ENCODE data around the gene SPTLC2.

The SPTLC2 gene

DNA sequence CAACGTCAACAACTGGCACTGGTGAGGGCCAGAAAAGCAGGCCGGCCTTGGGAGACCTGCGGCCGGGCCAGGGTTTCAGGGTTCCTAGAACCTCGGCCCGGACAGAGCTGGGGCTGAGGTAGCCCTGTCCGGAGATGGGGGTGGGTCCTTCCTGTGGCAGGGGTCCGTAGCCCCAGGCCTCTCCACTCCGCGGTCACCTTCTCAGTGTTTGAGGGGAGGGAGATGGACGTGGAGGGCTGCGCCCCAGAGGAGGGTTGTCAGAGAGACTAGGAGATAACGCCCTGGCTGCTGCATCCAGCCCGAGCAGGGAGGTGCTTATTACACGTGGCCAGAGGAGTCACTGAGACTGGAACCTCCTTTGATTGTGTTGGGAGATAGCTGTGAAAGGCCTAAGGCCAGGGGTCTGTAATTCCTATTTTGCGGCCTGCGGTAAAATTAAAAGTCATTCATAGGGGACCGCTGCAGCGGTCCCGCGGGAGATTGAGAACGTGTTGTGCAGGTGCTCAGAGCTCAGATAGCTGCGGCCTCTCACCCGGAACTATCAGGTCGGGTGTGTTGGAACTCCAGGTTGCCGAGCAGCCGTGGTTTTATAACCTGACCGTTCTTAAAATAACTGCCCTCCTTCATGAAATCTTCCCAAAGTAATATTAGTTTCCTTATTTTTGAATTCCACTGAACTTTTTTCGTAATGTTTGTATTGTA is 158.0 kb downstream of the SPTLC2 start:
- DNase-seq = peak; percentile 42

DNA sequence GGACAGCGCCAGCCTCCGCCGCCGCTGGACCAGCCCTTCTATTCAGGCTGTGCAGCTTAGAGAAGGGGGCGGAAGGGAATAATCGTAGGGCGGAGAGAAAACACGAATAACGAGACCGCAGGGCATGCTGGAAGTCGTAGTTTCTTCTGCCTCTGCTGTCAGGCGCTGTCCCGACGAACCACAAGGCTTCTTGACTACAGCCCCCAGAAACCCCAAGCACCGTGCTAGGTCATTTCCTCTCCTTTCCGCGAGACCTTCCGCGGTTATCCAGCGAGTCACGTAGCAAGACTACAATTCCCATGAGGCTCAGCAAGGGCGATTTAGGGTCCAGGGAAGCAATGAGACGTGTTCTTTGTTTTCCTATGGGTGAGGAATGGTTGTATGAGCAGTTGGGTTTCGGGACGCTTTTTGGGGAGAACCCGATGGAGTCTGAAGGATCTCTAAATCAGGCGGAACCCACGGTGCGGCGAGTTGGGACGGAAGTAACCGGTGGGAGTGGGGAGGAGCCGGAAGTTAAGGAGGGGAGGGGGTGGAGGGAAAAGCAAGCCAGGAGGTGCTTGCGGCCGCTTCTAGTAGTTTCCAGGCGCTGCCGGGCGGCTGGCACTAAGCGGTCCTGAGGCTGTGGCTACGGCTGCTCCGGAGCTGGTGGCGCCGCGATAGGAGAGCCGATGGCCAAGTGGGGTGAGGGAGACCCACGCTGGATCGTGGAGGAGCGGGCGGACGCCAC is 158.8 kb downstream of the SPTLC2 start, which contains the start of the genes AHSA1 and VIPAS39:
Gene AHSA1 (plus strand): TSS at position 572 of the 727 bp plus-strand sequence. CDS start 97 bp downstream, at position 669.
Gene VIPAS39 (minus strand): TSS at position 80 of the 727 bp plus-strand sequence. CDS start 3,499 bp downstream, outside the sequence.
- peak; percentile 98 for DNase-seq

DNA sequence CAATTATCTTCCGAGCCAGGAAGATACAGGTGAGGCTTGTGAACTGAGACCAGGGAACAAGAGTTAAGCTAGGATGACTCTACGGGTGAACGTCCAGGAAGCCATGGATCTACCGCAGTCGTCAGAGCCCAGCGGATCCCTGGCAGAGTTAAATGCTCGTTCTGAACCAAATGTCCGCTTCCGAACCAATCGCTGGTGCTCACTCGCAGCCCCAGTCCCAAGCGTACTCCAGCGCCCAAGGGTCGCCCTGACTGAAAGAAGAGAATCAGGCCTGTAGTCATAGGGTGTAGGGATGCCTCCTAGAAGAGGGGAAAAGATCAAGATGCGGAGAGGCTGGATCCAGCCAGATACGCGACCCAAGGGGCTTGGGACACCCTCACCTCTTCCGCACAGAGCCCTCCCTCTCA is 159.3 kb downstream of the SPTLC2 start:
- DNase-seq = no peak
